GM12864 (cell line): ENCODE measurements around the gene NAA40.

Experiments used
- DNase-seq: peaks from one replicate; pipeline ENCODE4 v3.0.0-alpha.2; 2011; ENCODE audit warnings: low read depth
- H3K4me3 ChIP-seq: 2 replicates; pipeline ENCODE4 v1.5.1; 2011; ENCODE audit warnings: mild to moderate bottlenecking, low read depth, low read length, control low read depth
- TF ChIP-seq, protein P1 (sequence below): IDR thresholded peaks from 2 replicates; pipeline ENCODE4 v1.5.1; 2011; ENCODE audit warnings: low read depth, mild to moderate bottlenecking, moderate library complexity, low read length, control low read depth, inconsistent platforms; ENCODE audit errors: missing control alignments

The NAA40 gene

DNA sequence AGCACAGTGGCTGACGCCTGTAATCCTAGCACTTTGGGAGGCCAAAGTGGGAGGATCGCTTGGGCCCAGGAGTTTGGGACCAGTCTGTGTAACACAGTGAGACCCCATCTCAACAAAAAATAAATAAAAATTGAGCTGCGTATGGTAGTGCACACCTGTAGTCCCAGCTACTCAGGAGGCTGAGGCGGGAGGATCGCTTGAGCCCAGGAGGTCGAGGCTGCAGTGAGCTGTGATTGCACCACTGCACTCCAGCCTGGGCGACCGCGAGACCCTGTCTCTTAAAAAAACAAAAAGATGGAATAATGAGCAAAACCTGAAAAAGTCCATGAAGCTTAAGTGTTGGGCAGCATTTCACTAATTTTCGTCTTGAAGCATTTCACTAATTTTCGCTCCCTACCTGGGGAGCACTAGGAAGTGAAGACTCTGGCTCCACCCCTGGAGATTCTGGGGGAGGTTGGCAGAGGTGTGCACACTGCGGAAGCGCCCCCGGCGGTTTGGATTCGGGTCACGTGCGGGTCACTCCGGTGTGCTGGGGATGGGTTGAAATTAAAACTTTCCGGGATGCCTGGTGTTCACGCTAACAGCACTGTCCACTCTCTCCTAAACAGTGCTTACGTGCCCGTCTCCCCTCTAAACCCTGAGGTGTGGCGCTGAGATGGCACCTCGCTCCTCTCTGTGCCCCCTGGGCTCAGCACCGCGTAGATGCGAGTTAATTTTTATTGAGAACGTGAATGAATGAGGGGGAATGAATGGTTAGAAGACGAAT, 906 bp upstream of the NAA40 start:
- peak overlapping the region; percentile 67 for H3K4me3 ChIP-seq
- no peak for DNase-seq
- TF ChIP-seq, protein P1, sequence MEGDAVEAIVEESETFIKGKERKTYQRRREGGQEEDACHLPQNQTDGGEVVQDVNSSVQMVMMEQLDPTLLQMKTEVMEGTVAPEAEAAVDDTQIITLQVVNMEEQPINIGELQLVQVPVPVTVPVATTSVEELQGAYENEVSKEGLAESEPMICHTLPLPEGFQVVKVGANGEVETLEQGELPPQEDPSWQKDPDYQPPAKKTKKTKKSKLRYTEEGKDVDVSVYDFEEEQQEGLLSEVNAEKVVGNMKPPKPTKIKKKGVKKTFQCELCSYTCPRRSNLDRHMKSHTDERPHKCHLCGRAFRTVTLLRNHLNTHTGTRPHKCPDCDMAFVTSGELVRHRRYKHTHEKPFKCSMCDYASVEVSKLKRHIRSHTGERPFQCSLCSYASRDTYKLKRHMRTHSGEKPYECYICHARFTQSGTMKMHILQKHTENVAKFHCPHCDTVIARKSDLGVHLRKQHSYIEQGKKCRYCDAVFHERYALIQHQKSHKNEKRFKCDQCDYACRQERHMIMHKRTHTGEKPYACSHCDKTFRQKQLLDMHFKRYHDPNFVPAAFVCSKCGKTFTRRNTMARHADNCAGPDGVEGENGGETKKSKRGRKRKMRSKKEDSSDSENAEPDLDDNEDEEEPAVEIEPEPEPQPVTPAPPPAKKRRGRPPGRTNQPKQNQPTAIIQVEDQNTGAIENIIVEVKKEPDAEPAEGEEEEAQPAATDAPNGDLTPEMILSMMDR = peak; percentile 3

DNA sequence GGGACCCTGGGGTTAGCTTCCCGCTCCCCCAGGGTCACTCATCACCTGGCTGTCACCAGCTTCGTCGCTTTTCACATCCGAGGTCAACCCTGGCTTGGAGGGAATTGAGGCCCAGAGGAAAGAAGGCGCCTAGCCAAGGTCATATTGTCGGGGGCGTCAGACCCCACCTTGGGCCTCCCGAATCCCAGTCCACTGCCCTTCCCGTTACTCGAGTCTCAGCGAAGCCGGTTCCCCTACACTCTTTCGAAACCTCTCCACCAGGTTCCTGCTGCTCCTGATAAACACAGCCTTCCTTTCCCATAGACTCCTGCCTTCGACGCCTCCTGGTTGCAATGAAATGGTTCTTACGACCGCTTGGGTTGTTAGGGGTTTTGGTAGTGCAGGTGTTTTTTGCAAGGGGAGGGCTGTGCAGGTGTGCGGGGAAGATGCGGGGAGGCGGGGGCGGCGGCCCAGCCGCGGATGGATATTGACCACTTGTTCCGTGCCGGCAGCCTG, 642 bp downstream of the NAA40 start:
- H3K4me3 ChIP-seq = peak overlapping the region; percentile 68
- TF ChIP-seq, protein P1 = no peak
- DNase-seq = no peak

DNA sequence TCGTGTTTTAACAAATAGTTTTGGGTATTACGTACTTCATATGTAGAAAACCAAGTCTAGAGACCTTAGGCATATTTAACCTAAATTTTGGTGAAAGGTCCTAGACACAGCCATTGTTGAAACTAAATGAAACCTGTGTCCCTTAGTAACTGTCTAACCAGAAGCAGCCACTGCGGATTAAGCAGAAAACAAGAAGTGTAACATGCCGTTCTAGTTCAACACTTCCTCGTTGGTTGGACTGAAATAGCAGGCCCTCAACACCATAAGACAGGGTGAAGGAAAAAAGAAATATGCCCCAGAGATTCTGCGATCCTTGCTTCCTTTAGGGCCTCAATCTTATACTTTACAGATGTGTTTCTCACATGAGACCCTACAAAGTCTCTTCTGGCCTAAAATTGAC, 2.0 kb downstream of the NAA40 start:
- DNase-seq = no peak
- TF ChIP-seq, protein P1 = no peak
- H3K4me3 ChIP-seq = no peak overlapping the region

DNA sequence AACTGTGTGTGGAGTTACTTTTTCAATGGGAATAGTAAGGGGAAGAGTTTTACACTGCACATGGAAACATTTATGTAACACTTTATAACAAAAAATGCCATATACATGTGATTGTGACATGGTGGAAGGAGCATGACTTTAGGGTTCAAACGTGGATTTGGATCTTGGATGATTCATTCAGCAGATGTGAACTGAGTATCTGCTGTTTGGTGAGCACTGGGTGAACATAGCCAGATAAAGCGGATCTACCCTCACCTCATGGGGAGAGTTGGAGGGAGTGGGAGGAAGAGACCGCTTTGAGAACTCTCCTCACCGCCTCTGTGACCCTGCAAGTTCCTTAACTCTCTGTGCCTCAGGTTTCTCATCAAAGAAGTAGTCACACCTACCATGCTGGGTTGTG, 3.1 kb downstream of the NAA40 start:
- DNase-seq = no peak
- H3K4me3 ChIP-seq = no peak overlapping the region
- TF ChIP-seq, protein P1 = no peak

DNA sequence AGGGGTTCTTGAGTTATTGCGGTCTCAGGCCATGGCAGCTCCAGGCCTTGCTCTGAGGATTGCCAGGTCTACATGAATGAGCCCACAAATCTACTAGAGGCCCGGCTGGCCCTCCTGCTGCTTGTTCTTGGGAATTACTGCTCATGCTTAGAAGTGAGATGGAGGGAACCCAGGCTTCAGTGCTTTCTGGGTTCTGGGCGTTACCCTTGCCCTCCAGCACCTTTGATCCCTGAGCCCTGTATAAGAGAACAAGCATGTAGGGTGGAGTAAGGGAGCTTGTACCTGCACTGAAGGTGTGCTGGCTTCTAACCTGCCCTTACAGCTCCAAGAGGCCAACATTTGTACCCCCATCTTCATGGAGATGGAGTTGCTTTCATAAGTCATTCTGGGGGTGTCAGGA, 4.0 kb downstream of the NAA40 start:
- H3K4me3 ChIP-seq = no peak overlapping the region
- no peak for DNase-seq
- TF ChIP-seq, protein P1 = no peak

DNA sequence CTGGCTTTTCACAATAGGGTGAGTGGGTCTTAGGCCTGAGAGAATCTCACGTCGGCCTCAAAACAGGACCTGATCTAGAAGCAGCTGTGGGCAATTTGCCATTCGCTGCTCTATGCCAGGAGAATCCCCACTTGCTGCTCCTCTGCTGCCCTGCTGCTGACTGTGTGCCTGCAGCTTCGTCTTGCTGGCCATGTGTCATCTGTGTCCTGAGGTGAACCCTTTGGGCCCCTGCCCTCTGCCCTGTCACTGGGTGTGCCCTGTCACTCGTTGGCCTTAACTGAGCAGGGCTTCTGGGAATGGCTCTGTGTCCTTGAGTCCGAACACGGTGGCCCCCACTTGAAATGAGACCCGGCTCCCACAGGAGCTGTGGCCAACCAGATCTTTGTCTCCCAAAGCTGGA, 6.2 kb downstream of the NAA40 start:
- no peak for DNase-seq
- TF ChIP-seq, protein P1 = no peak
- no peak overlapping the region for H3K4me3 ChIP-seq
